Measurements from ENCODE around the gene CNTNAP5.

The CNTNAP5 gene

DNA sequence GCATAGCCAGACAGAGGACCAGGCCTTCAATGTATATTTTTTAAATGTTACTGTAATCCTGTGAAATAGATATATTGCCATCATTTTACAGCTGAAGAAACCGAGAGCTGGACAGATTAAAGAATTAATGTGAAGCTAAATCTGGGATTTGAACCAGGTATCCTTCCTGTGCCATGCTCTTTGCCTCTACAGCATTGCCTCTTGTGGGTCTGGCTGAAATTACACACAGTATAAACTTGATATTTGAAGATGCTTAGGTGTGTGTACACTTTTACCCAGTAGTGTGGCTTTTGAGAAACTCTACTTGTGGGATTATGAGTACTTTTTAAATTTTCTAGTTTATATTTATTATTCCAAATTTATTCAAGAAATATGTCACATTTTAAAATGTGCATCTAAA is 264.5 kb downstream of the CNTNAP5 start:
- WGBS, 2 experiments (ENCODE audit: insufficient coverage in 2 of 2): no CpG with 5 or more reads among the region's 1 CpG

GRCh38 chr2:124296470-124296869 is 271.4 kb downstream of the CNTNAP5 start:
- Histone ChIP-seq H3K4me3 (ENCODE audit: extremely low read depth, insufficient read depth, low read length, poor library complexity, severe bottlenecking) (no peak overlapping the region), H3K36me3 (ENCODE audit: control insufficient read depth, insufficient read depth, low read length) (no peaks in the 10 kb centered on the region), H3K4me1 (ENCODE audit: control insufficient read depth, insufficient read depth, low read length, poor library complexity, severe bottlenecking) (no peaks in the 10 kb centered on the region), H3K27ac (ENCODE audit: low read depth, low read length, severe bottlenecking) (no peak overlapping the region), H3K9me3 (ENCODE audit: control insufficient read depth, low read length) (no peaks in the 10 kb centered on the region)
- no CpG with 5 or more reads among the region's 2 CpGs for WGBS, 2 experiments (ENCODE audit: insufficient coverage in 2 of 2)

More for the DNA sequence above, 264.5 kb downstream of the CNTNAP5 start:
- Histone ChIP-seq H3K4me1 (ENCODE audit: control insufficient read depth, insufficient read depth, low read length, poor library complexity, severe bottlenecking) (no peaks in the 10 kb centered on the region), H3K27ac (ENCODE audit: low read depth, low read length, severe bottlenecking) (no peak overlapping the region), H3K9me3 (ENCODE audit: control insufficient read depth, low read length) (no peaks in the 10 kb centered on the region), H3K36me3 (ENCODE audit: control insufficient read depth, insufficient read depth, low read length) (no peaks in the 10 kb centered on the region), H3K4me3 (ENCODE audit: extremely low read depth, insufficient read depth, low read length, poor library complexity, severe bottlenecking) (no peak overlapping the region)

- Histone ChIP-seq H3K9me3 (ENCODE audit: control insufficient read depth, low read length) (no peaks in the 10 kb centered on the region), H3K4me3 (ENCODE audit: extremely low read depth, insufficient read depth, low read length, poor library complexity, severe bottlenecking) (no peak overlapping the region), H3K36me3 (ENCODE audit: control insufficient read depth, insufficient read depth, low read length) (no peaks in the 10 kb centered on the region), H3K4me1 (ENCODE audit: control insufficient read depth, insufficient read depth, low read length, poor library complexity, severe bottlenecking) (no peaks in the 10 kb centered on the region), H3K27ac (ENCODE audit: low read depth, low read length, severe bottlenecking) (no peak overlapping the region)
These were observed 276.8 kb downstream of the CNTNAP5 start for GRCh38 chr2:124301915-124302314.

GRCh38 chr2:124308319-124309062 is 283.4 kb downstream of the CNTNAP5 start:
- Histone ChIP-seq H3K36me3 (ENCODE audit: control insufficient read depth, insufficient read depth, low read length) (no peaks in the 10 kb centered on the region), H3K27ac (ENCODE audit: low read depth, low read length, severe bottlenecking) (no peak overlapping the region), H3K4me1 (ENCODE audit: control insufficient read depth, insufficient read depth, low read length, poor library complexity, severe bottlenecking) (no peaks in the 10 kb centered on the region), H3K4me3 (ENCODE audit: extremely low read depth, insufficient read depth, low read length, poor library complexity, severe bottlenecking) (no peak overlapping the region), H3K9me3 (ENCODE audit: control insufficient read depth, low read length) (no peaks in the 10 kb centered on the region)
- 100% methylated on average over 1 of the region's 1 CpG for WGBS, 2 experiments (ENCODE audit: insufficient coverage in 2 of 2)

DNA sequence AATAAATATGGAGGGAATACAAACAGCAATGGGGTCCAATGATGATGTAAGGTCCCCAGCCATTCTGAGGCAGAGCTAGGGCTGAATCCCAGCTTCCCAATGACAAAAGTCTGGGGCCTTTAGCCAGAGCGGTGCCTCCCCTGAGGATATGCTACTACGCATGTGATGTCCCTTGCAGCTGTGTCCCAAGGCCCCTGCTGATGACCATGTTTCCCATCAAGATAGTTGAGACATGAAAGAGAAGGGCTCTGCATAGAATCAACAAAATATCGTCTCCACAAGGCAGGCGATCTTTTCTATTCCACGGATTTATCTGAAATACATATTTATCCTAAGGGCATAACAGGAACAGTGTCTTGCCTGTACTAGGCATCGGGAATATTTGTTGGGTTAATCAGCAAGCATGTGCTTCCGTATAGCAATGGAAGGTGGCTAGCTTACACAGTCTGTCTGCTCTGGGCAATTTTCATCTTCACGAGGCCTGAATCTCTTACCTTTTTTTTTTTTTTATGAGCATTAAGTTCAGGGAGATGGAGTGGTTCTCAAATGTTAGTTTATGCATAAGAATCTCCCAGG is 284.6 kb downstream of the CNTNAP5 start:
- Histone ChIP-seq H3K4me1 (ENCODE audit: control insufficient read depth, insufficient read depth, low read length, poor library complexity, severe bottlenecking) (no peaks in the 10 kb centered on the region), H3K27ac (ENCODE audit: low read depth, low read length, severe bottlenecking) (no peak overlapping the region), H3K9me3 (ENCODE audit: control insufficient read depth, low read length) (no peaks in the 10 kb centered on the region), H3K36me3 (ENCODE audit: control insufficient read depth, insufficient read depth, low read length) (no peaks in the 10 kb centered on the region), H3K4me3 (ENCODE audit: extremely low read depth, insufficient read depth, low read length, poor library complexity, severe bottlenecking) (no peak overlapping the region)
- 64 to 82% methylated on average over 2 to 8 of the region's 8 CpGs for whole genome bisulfite sequencing, 2 experiments (ENCODE audit: insufficient coverage in 2 of 2)

DNA sequence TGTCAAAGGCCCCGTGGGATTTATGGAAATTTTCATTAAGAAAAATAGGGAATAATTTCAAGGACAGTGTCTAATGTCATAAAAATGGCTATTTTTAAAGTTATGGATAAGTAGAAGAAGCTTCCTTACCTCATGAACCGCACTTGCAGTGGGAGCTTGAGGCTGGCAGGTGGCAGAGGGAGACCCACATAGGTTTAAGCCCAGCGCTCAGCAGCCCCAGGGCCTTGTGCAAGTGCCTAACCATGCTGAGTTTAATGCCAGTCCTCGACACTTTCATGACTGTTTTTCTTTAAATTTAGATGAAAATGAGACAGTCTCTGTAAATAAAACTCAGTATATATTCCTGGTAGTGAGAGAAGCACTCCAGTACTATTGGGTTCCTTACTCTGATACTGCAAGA is 285.6 kb downstream of the CNTNAP5 start:
- Histone ChIP-seq H3K36me3 (ENCODE audit: control insufficient read depth, insufficient read depth, low read length) (no peaks in the 10 kb centered on the region), H3K4me3 (ENCODE audit: extremely low read depth, insufficient read depth, low read length, poor library complexity, severe bottlenecking) (no peak overlapping the region), H3K27ac (ENCODE audit: low read depth, low read length, severe bottlenecking) (no peak overlapping the region), H3K9me3 (ENCODE audit: control insufficient read depth, low read length) (no peaks in the 10 kb centered on the region), H3K4me1 (ENCODE audit: control insufficient read depth, insufficient read depth, low read length, poor library complexity, severe bottlenecking) (no peaks in the 10 kb centered on the region)
- WGBS, 2 experiments (ENCODE audit: insufficient coverage in 2 of 2): 90 to 100% methylated on average over 1 to 2 of the region's 4 CpGs

DNA sequence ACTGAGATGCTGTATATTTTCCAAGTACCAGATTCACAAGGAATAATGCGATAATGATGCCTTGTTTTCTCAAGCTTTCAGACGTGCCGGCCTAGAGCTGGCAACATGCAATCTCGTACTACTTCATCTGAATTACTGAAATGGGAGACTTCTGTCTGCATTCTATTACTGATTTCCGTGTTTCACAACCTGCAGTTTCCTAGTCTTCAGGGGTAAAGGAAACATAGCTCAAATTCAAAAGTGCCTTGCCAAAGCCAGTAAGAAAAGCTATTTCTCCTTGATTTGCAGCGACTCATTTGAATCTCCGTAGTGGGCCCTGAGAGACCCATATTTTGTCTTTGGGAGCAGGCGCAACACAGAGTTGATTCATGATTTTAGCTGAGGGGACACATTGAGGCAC is 289.0 kb downstream of the CNTNAP5 start:
- no peaks in the 10 kb centered on the region for H3K36me3 ChIP-seq (ENCODE audit: control insufficient read depth, insufficient read depth, low read length)
- no peak overlapping the region for H3K4me3 ChIP-seq (ENCODE audit: extremely low read depth, insufficient read depth, low read length, poor library complexity, severe bottlenecking)
- no peaks in the 10 kb centered on the region for H3K9me3 ChIP-seq (ENCODE audit: control insufficient read depth, low read length)
- 92 to 94% methylated on average over 7 of the region's 8 CpGs for WGBS, 2 experiments (ENCODE audit: insufficient coverage in 2 of 2)
- H3K4me1 ChIP-seq (ENCODE audit: control insufficient read depth, insufficient read depth, low read length, poor library complexity, severe bottlenecking): no peaks in the 10 kb centered on the region
- no peak overlapping the region for H3K27ac ChIP-seq (ENCODE audit: low read depth, low read length, severe bottlenecking)

- Histone ChIP-seq H3K36me3 (ENCODE audit: control insufficient read depth, insufficient read depth, low read length) (no peaks in the 10 kb centered on the region), H3K27ac (ENCODE audit: low read depth, low read length, severe bottlenecking) (no peak overlapping the region), H3K4me1 (ENCODE audit: control insufficient read depth, insufficient read depth, low read length, poor library complexity, severe bottlenecking) (no peaks in the 10 kb centered on the region), H3K9me3 (ENCODE audit: control insufficient read depth, low read length) (no peaks in the 10 kb centered on the region), H3K4me3 (ENCODE audit: extremely low read depth, insufficient read depth, low read length, poor library complexity, severe bottlenecking) (no peak overlapping the region)
- 66 to 80% methylated on average over 2 to 3 of the region's 6 CpGs for whole genome bisulfite sequencing, 2 experiments (ENCODE audit: insufficient coverage in 2 of 2)
These were observed 290.3 kb downstream of the CNTNAP5 start for GRCh38 chr2:124315221-124315880.

- H3K27ac ChIP-seq (ENCODE audit: low read depth, low read length, severe bottlenecking): no peak overlapping the region
- H3K9me3 ChIP-seq (ENCODE audit: control insufficient read depth, low read length): no peaks in the 10 kb centered on the region
- no peak overlapping the region for H3K4me3 ChIP-seq (ENCODE audit: extremely low read depth, insufficient read depth, low read length, poor library complexity, severe bottlenecking)
- H3K4me1 ChIP-seq (ENCODE audit: control insufficient read depth, insufficient read depth, low read length, poor library complexity, severe bottlenecking): no peaks in the 10 kb centered on the region
- WGBS, 2 experiments (ENCODE audit: insufficient coverage in 2 of 2): no CpG with 5 or more reads among the region's 3 CpGs
- H3K36me3 ChIP-seq (ENCODE audit: control insufficient read depth, insufficient read depth, low read length): no peaks in the 10 kb centered on the region
These were observed 291.0 kb downstream of the CNTNAP5 start for GRCh38 chr2:124316133-124316532.

- H3K36me3 ChIP-seq (ENCODE audit: control insufficient read depth, insufficient read depth, low read length): no peaks in the 10 kb centered on the region
- H3K27ac ChIP-seq (ENCODE audit: low read depth, low read length, severe bottlenecking): no peak overlapping the region
- WGBS, 2 experiments (ENCODE audit: insufficient coverage in 2 of 2): 94 to 96% methylated on average over 2 of the region's 5 CpGs
- no peak overlapping the region for H3K4me3 ChIP-seq (ENCODE audit: extremely low read depth, insufficient read depth, low read length, poor library complexity, severe bottlenecking)
- no peaks in the 10 kb centered on the region for H3K4me1 ChIP-seq (ENCODE audit: control insufficient read depth, insufficient read depth, low read length, poor library complexity, severe bottlenecking)
- no peaks in the 10 kb centered on the region for H3K9me3 ChIP-seq (ENCODE audit: control insufficient read depth, low read length)
These were observed 292.0 kb downstream of the CNTNAP5 start for GRCh38 chr2:124316881-124317605.
